ENCODE data around the gene OR10J5. TPM values are rescaled to one million over a fixed set of nuclear protein-coding genes. Genes with fewer than 3 reads are reported as not detected.
"Not testable (repeated sequence)": the region's sequence is repeated elsewhere in the genome, so short reads cannot be mapped to it uniquely, and the experiment has no call there.

The OR10J5 gene
- total RNA-seq, 1 donor from 2014 or later = not detected

GRCh38 chr1:159509440-159510228 is 26.2 kb downstream of the OR10J5 start:
- Mint-ChIP-seq H3K36me3 (ENCODE audit: unreplicated experiment) (peaks cover 17% of the 10 kb centered on the region), H3K27me3 (ENCODE audit: unreplicated experiment) (no peaks in the 10 kb centered on the region), H3K4me1 (ENCODE audit: low read depth, unreplicated experiment) (no peaks in the 10 kb centered on the region), H3K4me3 (ENCODE audit: unreplicated experiment) (no peak overlapping the region), H3K9me3 (ENCODE audit: unreplicated experiment) (peaks cover 4% of the 10 kb centered on the region), H3K27ac (ENCODE audit: unreplicated experiment) (no peak overlapping the region)
- DNase-seq = no peak
- TF ChIP-seq, protein P1, sequence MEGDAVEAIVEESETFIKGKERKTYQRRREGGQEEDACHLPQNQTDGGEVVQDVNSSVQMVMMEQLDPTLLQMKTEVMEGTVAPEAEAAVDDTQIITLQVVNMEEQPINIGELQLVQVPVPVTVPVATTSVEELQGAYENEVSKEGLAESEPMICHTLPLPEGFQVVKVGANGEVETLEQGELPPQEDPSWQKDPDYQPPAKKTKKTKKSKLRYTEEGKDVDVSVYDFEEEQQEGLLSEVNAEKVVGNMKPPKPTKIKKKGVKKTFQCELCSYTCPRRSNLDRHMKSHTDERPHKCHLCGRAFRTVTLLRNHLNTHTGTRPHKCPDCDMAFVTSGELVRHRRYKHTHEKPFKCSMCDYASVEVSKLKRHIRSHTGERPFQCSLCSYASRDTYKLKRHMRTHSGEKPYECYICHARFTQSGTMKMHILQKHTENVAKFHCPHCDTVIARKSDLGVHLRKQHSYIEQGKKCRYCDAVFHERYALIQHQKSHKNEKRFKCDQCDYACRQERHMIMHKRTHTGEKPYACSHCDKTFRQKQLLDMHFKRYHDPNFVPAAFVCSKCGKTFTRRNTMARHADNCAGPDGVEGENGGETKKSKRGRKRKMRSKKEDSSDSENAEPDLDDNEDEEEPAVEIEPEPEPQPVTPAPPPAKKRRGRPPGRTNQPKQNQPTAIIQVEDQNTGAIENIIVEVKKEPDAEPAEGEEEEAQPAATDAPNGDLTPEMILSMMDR (IDR thresholded peaks at IDR 0.05; ENCODE audit: partially characterized antibody, unreplicated experiment) = no peak

GRCh38 chr1:159508951-159509350 is 26.9 kb downstream of the OR10J5 start:
- DNase-seq = no peak
- no peak overlapping the region for H3K27ac Mint-ChIP-seq (ENCODE audit: unreplicated experiment)
- no peaks in the 10 kb centered on the region for H3K4me1 Mint-ChIP-seq (ENCODE audit: low read depth, unreplicated experiment)
- H3K9me3 Mint-ChIP-seq (ENCODE audit: unreplicated experiment) = peaks cover 4% of the 10 kb centered on the region
- peaks cover 17% of the 10 kb centered on the region for H3K36me3 Mint-ChIP-seq (ENCODE audit: unreplicated experiment)
- TF ChIP-seq, protein P1 (IDR thresholded peaks at IDR 0.05; ENCODE audit: partially characterized antibody, unreplicated experiment) = no peak
- H3K27me3 Mint-ChIP-seq (ENCODE audit: unreplicated experiment) = no peaks in the 10 kb centered on the region
- H3K4me3 Mint-ChIP-seq (ENCODE audit: unreplicated experiment) = no peak overlapping the region

DNA sequence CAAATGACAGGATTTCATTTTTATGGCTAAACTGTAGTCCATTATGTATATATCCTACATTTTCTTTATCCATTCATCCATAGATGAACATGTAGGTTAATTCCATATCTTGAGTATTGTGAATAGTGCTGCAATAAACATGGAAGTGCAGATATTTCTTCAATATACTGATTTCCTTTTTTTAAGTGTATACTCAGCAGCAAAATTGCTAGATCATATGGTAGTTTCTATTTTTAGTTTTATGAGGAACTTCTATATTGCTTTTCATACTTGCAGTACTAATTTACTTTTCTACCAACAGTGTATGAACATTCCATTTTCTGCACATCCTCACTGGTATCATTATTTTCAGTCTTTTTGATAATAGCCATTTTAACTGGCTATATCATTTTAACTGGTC is 30.1 kb downstream of the OR10J5 start:
- no peak for DNase-seq
- Mint-ChIP-seq H3K9me3 (ENCODE audit: unreplicated experiment) (peaks cover 4% of the 10 kb centered on the region), H3K27me3 (ENCODE audit: unreplicated experiment) (no peaks in the 10 kb centered on the region), H3K27ac (ENCODE audit: unreplicated experiment) (no peak overlapping the region), H3K36me3 (ENCODE audit: unreplicated experiment) (peaks cover 17% of the 10 kb centered on the region), H3K4me3 (ENCODE audit: unreplicated experiment) (no peak overlapping the region), H3K4me1 (ENCODE audit: low read depth, unreplicated experiment) (no peaks in the 10 kb centered on the region)
- TF ChIP-seq, protein P1 (IDR thresholded peaks at IDR 0.05; ENCODE audit: partially characterized antibody, unreplicated experiment) = no peak

GRCh38 chr1:159501082-159501481 is 34.7 kb downstream of the OR10J5 start:
- TF ChIP-seq, protein P1 (IDR thresholded peaks at IDR 0.05; ENCODE audit: partially characterized antibody, unreplicated experiment) = no peak
- Mint-ChIP-seq H3K9me3 (ENCODE audit: unreplicated experiment) (peaks cover 9% of the 10 kb centered on the region), H3K27me3 (ENCODE audit: unreplicated experiment) (no peaks in the 10 kb centered on the region), H3K27ac (ENCODE audit: unreplicated experiment) (no peak overlapping the region), H3K4me3 (ENCODE audit: unreplicated experiment) (no peak overlapping the region), H3K36me3 (ENCODE audit: unreplicated experiment) (peaks cover 29% of the 10 kb centered on the region), H3K4me1 (ENCODE audit: low read depth, unreplicated experiment) (peaks cover 4% of the 10 kb centered on the region)
- no peak for DNase-seq

GRCh38 chr1:159494513-159495210 is 41.1 kb downstream of the OR10J5 start:
- not testable (repeated sequence) for DNase-seq; H3K4me1 Mint-ChIP-seq (ENCODE audit: low read depth, unreplicated experiment); H3K27me3 Mint-ChIP-seq (ENCODE audit: unreplicated experiment); H3K27ac Mint-ChIP-seq (ENCODE audit: unreplicated experiment); H3K4me3 Mint-ChIP-seq (ENCODE audit: unreplicated experiment)
- Mint-ChIP-seq H3K9me3 (ENCODE audit: unreplicated experiment) (peaks cover 13% of the 10 kb centered on the region), H3K36me3 (ENCODE audit: unreplicated experiment) (peaks cover 22% of the 10 kb centered on the region)
